Mesenchymal stem cell (in vitro differentiated cells and primary cell): ENCODE data around the gene PPCDC.

Source experiments
- DNase-seq: peaks from one replicate; pipeline ENCODE4 v3.0.0-alpha.2; 2013
- H2AFZ ChIP-seq: one replicate; pipeline ENCODE4 v1.6.1; 2013; ENCODE audit warnings: low read depth, mild to moderate bottlenecking, control low read depth, inconsistent platforms, low read length, moderate library complexity
- H2AK5ac ChIP-seq: 2 replicates; pipeline ENCODE4 v1.6.1; 2013; ENCODE audit warnings: low read length, moderate library complexity, mild to moderate bottlenecking, inconsistent platforms; ENCODE audit not compliant: severe bottlenecking
- H2BK120ac ChIP-seq: one replicate; pipeline ENCODE4 v1.6.1; 2013; ENCODE audit warnings: low read depth, mild to moderate bottlenecking, inconsistent platforms, low read length, moderate library complexity
- H2BK12ac ChIP-seq, 2 experiments: one replicate each; pipeline ENCODE4 v1.6.1; 2013; ENCODE audit warnings: inconsistent platforms in 2 of 2, low read length in 2 of 2, mild to moderate bottlenecking in 2 of 2, moderate library complexity in 2 of 2, control low read depth in 1 of 2
- H2BK15ac ChIP-seq: one replicate; pipeline ENCODE4 v1.6.1; 2013; ENCODE audit warnings: mild to moderate bottlenecking, low read depth, inconsistent platforms; ENCODE audit not compliant: poor library complexity, severe bottlenecking
- H2BK5ac ChIP-seq: 2 replicates; pipeline ENCODE4 v1.6.1; 2013; ENCODE audit warnings: low read depth, mild to moderate bottlenecking, low read length, control low read depth, inconsistent platforms; ENCODE audit not compliant: poor library complexity, severe bottlenecking
- H3K14ac ChIP-seq, 2 experiments: one replicate each; pipeline ENCODE4 v1.6.1; 2013; ENCODE audit warnings: inconsistent platforms in 2 of 2, low read length in 2 of 2, control low read depth in 1 of 2, mild to moderate bottlenecking in 1 of 2, moderate library complexity in 1 of 2
- H3K18ac ChIP-seq, 2 experiments: one replicate each; pipeline ENCODE4 v1.6.1; 2013; ENCODE audit warnings: inconsistent platforms in 2 of 2, low read length in 2 of 2, control low read depth in 1 of 2, low read depth in 1 of 2, mild to moderate bottlenecking in 1 of 2
- H3K23ac ChIP-seq, 2 experiments: one replicate each; pipeline ENCODE4 v1.6.1; 2013; ENCODE audit warnings: inconsistent platforms in 2 of 2, low read length in 2 of 2, mild to moderate bottlenecking in 2 of 2, moderate library complexity in 2 of 2, control low read depth in 1 of 2
- H3K27ac ChIP-seq: 2 replicates; pipeline ENCODE4 v1.5.1; 2013; ENCODE audit warnings: mild to moderate bottlenecking, moderate library complexity, low read length, control low read depth, inconsistent platforms; ENCODE audit not compliant: poor library complexity, severe bottlenecking
- H3K27me3 ChIP-seq, 2 experiments: 2 replicates each; pipeline versions ENCODE4 v1.6.1 to v1.7.0; 2013; ENCODE audit warnings: low read length in 2 of 2, mild to moderate bottlenecking in 2 of 2, moderate library complexity in 2 of 2, control low read depth in 1 of 2, inconsistent platforms in 1 of 2; ENCODE audit not compliant: control insufficient read depth in 1 of 2, insufficient read depth in 1 of 2
- H3K36me3 ChIP-seq, 2 experiments: 2 replicates each; pipeline versions ENCODE4 v1.6.1 to v1.7.0; 2013; ENCODE audit warnings: low read length in 2 of 2, control low read depth in 1 of 2, inconsistent platforms in 1 of 2, low read depth in 1 of 2, mild to moderate bottlenecking in 1 of 2; ENCODE audit not compliant: insufficient read depth in 2 of 2, control insufficient read depth in 1 of 2
- H3K4ac ChIP-seq, 2 experiments: one replicate each; pipeline ENCODE4 v1.6.1; 2013; ENCODE audit warnings: inconsistent platforms in 2 of 2, low read length in 2 of 2, mild to moderate bottlenecking in 2 of 2, moderate library complexity in 2 of 2, control low read depth in 1 of 2, low read depth in 1 of 2
- H3K4me1 ChIP-seq: 2 replicates; pipeline ENCODE4 v1.6.1; 2013; ENCODE audit warnings: low read depth, low read length, control low read depth; ENCODE audit not compliant: control insufficient read depth, insufficient read depth
- H3K4me2 ChIP-seq: 2 replicates; pipeline ENCODE4 v1.6.1; 2013; ENCODE audit warnings: low read length, mild to moderate bottlenecking, inconsistent platforms; ENCODE audit not compliant: poor library complexity, severe bottlenecking
- H3K4me3 ChIP-seq, 2 experiments: 2 replicates each; pipeline versions ENCODE4 v1.5.1 to v1.7.0; 2013; ENCODE audit warnings: low read length in 2 of 2, mild to moderate bottlenecking in 2 of 2, control low read depth in 1 of 2, low read depth in 1 of 2; ENCODE audit not compliant: insufficient read depth in 1 of 2
- H3K79me1 ChIP-seq: replicated peaks from 2 replicates; pipeline ENCODE4 v1.6.1; 2013; ENCODE audit warnings: mild to moderate bottlenecking, control low read depth, low read length, inconsistent platforms; ENCODE audit not compliant: poor library complexity, severe bottlenecking
- H3K9ac ChIP-seq: 2 replicates; pipeline ENCODE4 v1.7.0; 2013; ENCODE audit warnings: mild to moderate bottlenecking, low read length, moderate library complexity
- H3K9me3 ChIP-seq: 2 replicates; pipeline ENCODE4 v1.7.0; 2013; ENCODE audit warnings: mild to moderate bottlenecking, low read length; ENCODE audit not compliant: control insufficient read depth
- H4K8ac ChIP-seq: one replicate; pipeline ENCODE4 v1.6.1; 2013; ENCODE audit warnings: inconsistent platforms, mild to moderate bottlenecking, low read length, moderate library complexity
- H4K91ac ChIP-seq: one replicate; pipeline ENCODE4 v1.6.1; 2013; ENCODE audit warnings: mild to moderate bottlenecking, low read length, inconsistent platforms
- WGBS: methylation state at CpG from one replicate; pipeline ENCODE4 v1.1.7; 2013; ENCODE audit warnings: mixed read lengths; 5-methylcytosine and 5-hydroxymethylcytosine counted together

The PPCDC gene

GRCh38 chr15:75008629-75009326 is 14.6 kb upstream of the PPCDC start:
- H3K4me3 ChIP-seq = no peak overlapping the region
- no peak overlapping the region for H3K4me2 ChIP-seq
- 85% methylated on average over 4 of the region's 6 CpGs for WGBS
- DNase-seq = no peak
- H2BK12ac ChIP-seq = no peak overlapping the region
- H2AK5ac ChIP-seq = no peak overlapping the region
- no peak overlapping the region for H3K9ac ChIP-seq
- no peak overlapping the region for H2BK15ac ChIP-seq
- H3K27me3 ChIP-seq = peaks cover 6 to 14% of the 10 kb centered on the region in 2 experiments
- no peak overlapping the region for H4K8ac ChIP-seq
- H3K9me3 ChIP-seq = no peaks in the 10 kb centered on the region
- H3K4me1 ChIP-seq = no peaks in the 10 kb centered on the region
- no peak overlapping the region for H3K18ac ChIP-seq
- H3K36me3 ChIP-seq = peaks cover 0 to 4% of the 10 kb centered on the region in 2 experiments
- no peak overlapping the region for H4K91ac ChIP-seq
- no peak overlapping the region for H2AFZ ChIP-seq
- no peak overlapping the region for H2BK5ac ChIP-seq
- no peak overlapping the region for H2BK120ac ChIP-seq
- H3K23ac ChIP-seq = no peak overlapping the region
- no peak overlapping the region for H3K4ac ChIP-seq
- H3K27ac ChIP-seq = no peak overlapping the region
- no peaks in the 10 kb centered on the region for H3K79me1 ChIP-seq
- no peak overlapping the region for H3K14ac ChIP-seq

GRCh38 chr15:75016431-75016830 is 7.0 kb upstream of the PPCDC start:
- H3K9me3 ChIP-seq = no peaks in the 10 kb centered on the region
- H3K79me1 ChIP-seq = no peaks in the 10 kb centered on the region
- H2AFZ ChIP-seq = no peak overlapping the region
- no peak for DNase-seq
- H2BK15ac ChIP-seq = no peak overlapping the region
- no peak overlapping the region for H4K91ac ChIP-seq
- no peak overlapping the region for H2BK120ac ChIP-seq
- H3K9ac ChIP-seq = no peak overlapping the region
- H4K8ac ChIP-seq = no peak overlapping the region
- no peak overlapping the region for H2BK5ac ChIP-seq
- H3K14ac ChIP-seq = no peak overlapping the region
- H3K4me3 ChIP-seq = no peak overlapping the region
- H3K4me2 ChIP-seq = no peak overlapping the region
- no peaks in the 10 kb centered on the region for H3K4me1 ChIP-seq
- H2AK5ac ChIP-seq = no peak overlapping the region
- H3K23ac ChIP-seq = no peak overlapping the region
- peaks cover 0 to 8% of the 10 kb centered on the region in 2 experiments for H3K27me3 ChIP-seq
- H2BK12ac ChIP-seq = no peak overlapping the region
- no peak overlapping the region for H3K18ac ChIP-seq
- 91% methylated on average over 15 of the region's 15 CpGs for WGBS
- H3K27ac ChIP-seq = no peak overlapping the region
- peaks cover 0 to 4% of the 10 kb centered on the region in 2 experiments for H3K36me3 ChIP-seq
- no peak overlapping the region for H3K4ac ChIP-seq

DNA sequence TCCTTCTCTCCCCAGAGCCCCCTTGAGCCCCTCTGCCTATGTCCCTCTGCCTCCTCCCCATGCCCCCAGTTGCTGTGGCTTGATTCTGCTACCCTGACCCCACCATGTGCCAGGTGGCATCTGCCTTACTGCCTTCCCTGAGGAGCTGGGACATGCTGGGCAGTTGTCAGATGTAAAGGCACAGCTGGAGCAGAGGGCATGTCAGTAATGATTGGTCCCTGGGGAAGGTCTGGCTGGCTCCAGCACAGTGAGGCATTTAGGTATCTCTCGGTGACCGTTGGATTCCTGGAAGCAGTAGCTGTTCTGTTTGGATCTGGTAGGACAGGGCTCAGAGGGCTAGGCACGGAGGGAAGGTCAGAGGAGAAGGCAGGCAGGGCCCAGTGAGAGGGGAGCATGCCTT is 3.5 kb upstream of the PPCDC start:
- H4K8ac ChIP-seq = no peak overlapping the region
- no peak overlapping the region for H3K4ac ChIP-seq
- H3K4me2 ChIP-seq = no peak overlapping the region
- H3K9ac ChIP-seq = no peak overlapping the region
- no peak overlapping the region for H2BK15ac ChIP-seq
- H3K23ac ChIP-seq = no peak overlapping the region
- H2BK12ac ChIP-seq = no peak overlapping the region
- H3K18ac ChIP-seq = no peak overlapping the region
- H3K9me3 ChIP-seq = no peaks in the 10 kb centered on the region
- H3K79me1 ChIP-seq = peaks cover 8% of the 10 kb centered on the region
- H4K91ac ChIP-seq = no peak overlapping the region
- DNase-seq = no peak
- H2AK5ac ChIP-seq = no peak overlapping the region
- H2BK5ac ChIP-seq = no peak overlapping the region
- H2AFZ ChIP-seq = no peak overlapping the region
- no peak overlapping the region for H3K27ac ChIP-seq
- no peak overlapping the region for H3K14ac ChIP-seq
- H3K4me1 ChIP-seq = no peaks in the 10 kb centered on the region
- H3K36me3 ChIP-seq = no peaks in the 10 kb centered on the region
- WGBS = 72% methylated on average over 3 of the region's 3 CpGs
- H3K4me3 ChIP-seq = no peak overlapping the region
- peaks cover 0 to 3% of the 10 kb centered on the region in 2 experiments for H3K27me3 ChIP-seq
- no peak overlapping the region for H2BK120ac ChIP-seq

DNA sequence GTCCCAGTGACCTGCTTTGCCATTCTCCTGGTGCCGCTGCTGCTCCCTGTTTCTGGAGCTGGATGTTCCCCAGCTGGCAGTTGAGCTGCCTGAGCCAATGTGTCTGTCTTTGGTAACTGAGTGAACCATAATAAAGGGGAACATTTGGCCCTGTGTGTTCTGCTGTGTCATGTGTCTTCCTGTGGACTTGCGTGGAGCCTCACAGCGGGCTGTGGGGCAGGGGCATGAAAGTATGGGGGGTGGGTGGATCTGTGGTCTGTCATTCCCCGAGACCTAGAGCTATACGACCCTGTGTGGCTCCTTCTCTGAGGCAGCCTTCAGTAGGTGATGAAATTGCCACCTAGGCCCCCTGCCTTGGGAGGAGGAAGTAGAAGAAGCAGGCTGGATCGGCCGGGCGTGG is 2.0 kb upstream of the PPCDC start:
- Histone ChIP-seq H3K18ac (no peak overlapping the region), H3K27ac (no peak overlapping the region), H3K14ac (no peak overlapping the region), H4K8ac (no peak overlapping the region), H3K27me3 (no peaks in the 10 kb centered on the region), H3K4me2 (no peak overlapping the region), H4K91ac (no peak overlapping the region), H3K4me3 (no peak overlapping the region), H2BK120ac (no peak overlapping the region), H2BK12ac (no peak overlapping the region), H2BK15ac (no peak overlapping the region), H3K9me3 (no peaks in the 10 kb centered on the region), H3K4ac (no peak overlapping the region), H2AK5ac (no peak overlapping the region), H3K36me3 (peaks cover 0 to 1% of the 10 kb centered on the region in 2 experiments), H3K23ac (no peak overlapping the region), H3K9ac (no peak overlapping the region), H2AFZ (no peak overlapping the region), H2BK5ac (no peak overlapping the region), H3K4me1 (no peaks in the 10 kb centered on the region), H3K79me1 (peaks cover 14% of the 10 kb centered on the region)
- 82% methylated on average over 8 of the region's 8 CpGs for WGBS
- no peak for DNase-seq
